Progenitor cell of endocrine pancreas (in vitro differentiated cells): ENCODE data around the gene SUPT20HL2. TPM values are rescaled to one million over a fixed set of nuclear protein-coding genes. Genes with fewer than 3 reads are reported as not detected.

Source experiments
- DNase-seq: peaks from one replicate; pipeline ENCODE4 v3.0.0; 2021; ENCODE audit warnings: low spot score; ENCODE audit not compliant: unreplicated experiment
- H3K27ac Mint-ChIP-seq: 2 replicates; pipeline ENCODE4 v1.8.0; 2021; ENCODE audit warnings: mild to moderate bottlenecking, moderate library complexity, mixed read lengths
- H3K27me3 Mint-ChIP-seq: 2 replicates; pipeline ENCODE4 v1.8.0; 2021; ENCODE audit warnings: mixed read lengths
- H3K36me3 Mint-ChIP-seq: 2 replicates; pipeline ENCODE4 v1.8.0; 2022; ENCODE audit warnings: mixed read lengths; ENCODE audit not compliant: insufficient read depth
- H3K4me1 Mint-ChIP-seq: 2 replicates; pipeline ENCODE4 v1.8.0; 2021; ENCODE audit warnings: low read depth, mixed read lengths
- H3K4me3 Mint-ChIP-seq: 2 replicates; pipeline ENCODE4 v1.8.0; 2021; ENCODE audit warnings: low read depth, mild to moderate bottlenecking, moderate library complexity, mixed read lengths
- H3K9me3 Mint-ChIP-seq: 2 replicates; pipeline ENCODE4 v1.8.0; 2021; ENCODE audit warnings: low read depth, mixed read lengths
- total RNA-seq: library from RNA; stranded (reverse); gene quantifications from 2 replicates; pipeline ENCODE4 v1.2.1, GENCODE V29; 2021
- TF ChIP-seq, protein P1 (sequence below): fragments of 200-600 bp; sonication (generic); IDR thresholded peaks from one replicate; pipeline ENCODE4 v1.5.0; 2021; ENCODE audit warnings: antibody characterized with exemption, mild to moderate bottlenecking; ENCODE audit not compliant: unreplicated experiment

Gene SUPT20HL2
- total RNA-seq, 1 donor from 2014 or later = not detected

DNA sequence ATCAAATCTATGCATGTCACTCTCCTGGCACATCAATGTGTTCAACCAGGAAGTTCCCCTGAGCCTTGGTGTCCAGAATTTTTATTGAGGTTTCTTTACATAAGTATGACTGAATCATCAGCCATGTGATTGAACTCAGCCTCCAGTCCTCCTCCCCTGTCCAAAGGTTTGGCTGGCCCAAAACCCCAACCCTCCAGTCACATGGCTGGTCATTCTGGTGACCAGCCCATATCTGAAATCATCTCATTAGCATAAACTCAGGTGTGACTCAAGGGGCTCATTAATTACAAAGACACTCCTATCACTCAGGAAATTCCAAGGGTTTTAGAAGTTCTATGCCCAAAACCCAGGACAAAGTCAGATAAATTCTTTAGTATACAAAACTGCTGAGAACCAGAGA lies 20.6 kb upstream of the SUPT20HL2 start:
- no peak overlapping the region for H3K27ac Mint-ChIP-seq
- H3K9me3 Mint-ChIP-seq = peaks cover 2% of the 10 kb centered on the region
- H3K4me3 Mint-ChIP-seq = no peak overlapping the region
- TF ChIP-seq, protein P1, sequence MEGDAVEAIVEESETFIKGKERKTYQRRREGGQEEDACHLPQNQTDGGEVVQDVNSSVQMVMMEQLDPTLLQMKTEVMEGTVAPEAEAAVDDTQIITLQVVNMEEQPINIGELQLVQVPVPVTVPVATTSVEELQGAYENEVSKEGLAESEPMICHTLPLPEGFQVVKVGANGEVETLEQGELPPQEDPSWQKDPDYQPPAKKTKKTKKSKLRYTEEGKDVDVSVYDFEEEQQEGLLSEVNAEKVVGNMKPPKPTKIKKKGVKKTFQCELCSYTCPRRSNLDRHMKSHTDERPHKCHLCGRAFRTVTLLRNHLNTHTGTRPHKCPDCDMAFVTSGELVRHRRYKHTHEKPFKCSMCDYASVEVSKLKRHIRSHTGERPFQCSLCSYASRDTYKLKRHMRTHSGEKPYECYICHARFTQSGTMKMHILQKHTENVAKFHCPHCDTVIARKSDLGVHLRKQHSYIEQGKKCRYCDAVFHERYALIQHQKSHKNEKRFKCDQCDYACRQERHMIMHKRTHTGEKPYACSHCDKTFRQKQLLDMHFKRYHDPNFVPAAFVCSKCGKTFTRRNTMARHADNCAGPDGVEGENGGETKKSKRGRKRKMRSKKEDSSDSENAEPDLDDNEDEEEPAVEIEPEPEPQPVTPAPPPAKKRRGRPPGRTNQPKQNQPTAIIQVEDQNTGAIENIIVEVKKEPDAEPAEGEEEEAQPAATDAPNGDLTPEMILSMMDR = no peak
- DNase-seq = no peak
- H3K27me3 Mint-ChIP-seq = no peaks in the 10 kb centered on the region
- no peaks in the 10 kb centered on the region for H3K4me1 Mint-ChIP-seq
- H3K36me3 Mint-ChIP-seq = no peaks in the 10 kb centered on the region

DNA sequence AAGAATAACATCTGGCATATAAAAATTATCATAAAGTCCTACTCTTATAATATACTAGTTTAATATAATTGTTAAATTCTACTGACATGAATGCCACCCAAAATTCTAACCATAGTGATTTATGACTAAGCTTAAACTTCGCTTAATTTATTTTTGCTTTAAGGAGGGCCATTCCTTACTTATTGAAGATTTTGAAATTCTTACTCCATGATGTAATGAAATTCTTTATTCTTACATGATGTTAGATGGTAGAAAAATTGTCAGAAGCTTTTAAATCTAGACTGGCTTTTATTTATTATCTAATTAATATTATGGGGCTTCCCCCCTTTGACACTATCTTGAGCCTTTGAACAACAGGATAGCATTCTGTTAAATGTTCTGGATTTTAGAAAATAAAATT lies 19.5 kb upstream of the SUPT20HL2 start:
- Mint-ChIP-seq H3K4me1 (no peaks in the 10 kb centered on the region), H3K27me3 (no peaks in the 10 kb centered on the region), H3K4me3 (no peak overlapping the region), H3K36me3 (no peaks in the 10 kb centered on the region), H3K9me3 (peaks cover 2% of the 10 kb centered on the region), H3K27ac (no peak overlapping the region)
- TF ChIP-seq, protein P1 = no peak
- DNase-seq = no peak

DNA sequence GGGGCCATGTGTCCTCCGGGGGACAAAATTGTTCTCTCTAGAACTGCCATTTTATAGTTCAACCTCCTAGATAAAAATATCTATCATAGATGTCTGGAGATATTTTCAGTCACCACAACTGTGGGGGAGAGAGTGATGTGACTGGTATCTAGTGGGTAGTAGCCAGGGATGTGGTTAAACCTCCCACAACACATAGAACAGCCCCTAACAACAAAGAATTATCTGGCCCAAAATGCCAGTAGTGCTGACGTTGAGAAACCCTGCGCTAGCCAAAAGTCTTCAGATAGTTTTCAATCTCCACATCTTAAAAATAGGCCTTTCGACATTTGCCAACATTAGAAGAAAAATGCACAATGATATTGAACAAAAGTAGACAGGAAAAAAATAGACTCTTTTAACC lies 19.0 kb upstream of the SUPT20HL2 start:
- Mint-ChIP-seq H3K27ac (no peak overlapping the region), H3K27me3 (no peaks in the 10 kb centered on the region), H3K9me3 (peaks cover 2% of the 10 kb centered on the region), H3K4me1 (no peaks in the 10 kb centered on the region), H3K4me3 (no peak overlapping the region), H3K36me3 (no peaks in the 10 kb centered on the region)
- TF ChIP-seq, protein P1 = no peak
- DNase-seq = no peak

DNA sequence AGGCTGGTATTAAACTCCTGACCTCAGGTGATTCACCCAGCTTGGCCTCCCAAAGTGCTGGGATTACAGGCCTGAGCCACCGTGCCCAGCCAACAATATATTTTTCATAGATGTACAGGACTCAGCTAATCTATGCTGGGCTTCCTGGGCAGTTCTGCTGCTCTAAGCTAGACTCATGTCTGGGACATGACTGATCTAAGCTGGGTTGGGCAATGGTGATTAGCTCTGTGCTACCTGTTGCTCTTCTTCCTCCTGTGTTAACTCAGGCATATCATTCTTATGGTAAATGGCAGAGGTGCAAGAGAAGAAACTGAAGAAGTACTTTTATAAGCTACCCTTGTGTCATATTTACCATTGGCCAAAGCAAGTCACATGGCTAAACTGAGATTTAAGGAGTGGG lies 11.4 kb upstream of the SUPT20HL2 start:
- TF ChIP-seq, protein P1 = no peak
- Mint-ChIP-seq H3K9me3 (no peaks in the 10 kb centered on the region), H3K4me1 (no peaks in the 10 kb centered on the region), H3K27me3 (no peaks in the 10 kb centered on the region), H3K36me3 (no peaks in the 10 kb centered on the region), H3K27ac (no peak overlapping the region), H3K4me3 (no peak overlapping the region)
- DNase-seq = no peak

DNA sequence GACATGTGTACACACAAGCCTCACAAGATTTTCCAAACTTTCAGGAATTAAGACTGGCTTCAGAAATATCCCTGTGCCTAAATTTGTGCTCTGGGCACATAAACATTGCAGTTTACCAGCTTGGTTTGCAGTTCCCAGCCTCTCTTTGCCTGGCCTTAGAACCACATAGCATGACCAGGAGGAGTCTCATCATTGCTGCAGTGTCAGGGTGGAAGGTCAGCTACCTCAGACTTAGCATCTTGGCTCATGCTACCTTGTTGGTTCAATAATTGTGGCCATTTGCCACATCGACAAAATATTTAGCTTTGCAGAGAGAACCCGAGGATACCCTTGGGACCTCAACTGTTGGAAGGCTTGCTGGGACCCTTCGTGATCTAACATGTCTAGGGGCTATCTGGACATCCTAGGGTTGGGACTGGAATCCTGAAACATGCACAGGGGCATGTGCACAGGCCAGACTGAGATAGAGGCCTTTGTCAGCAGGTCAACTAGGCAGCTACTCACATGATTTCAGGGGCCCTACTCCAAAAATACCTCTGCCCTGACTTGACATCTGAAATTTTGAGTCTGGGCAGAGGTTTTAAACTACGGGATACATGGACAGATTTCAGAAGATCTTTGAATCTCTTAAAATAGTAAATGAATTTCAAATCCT lies 8.0 kb upstream of the SUPT20HL2 start:
- TF ChIP-seq, protein P1 = no peak
- Mint-ChIP-seq H3K9me3 (no peaks in the 10 kb centered on the region), H3K27me3 (no peaks in the 10 kb centered on the region), H3K27ac (no peak overlapping the region), H3K4me3 (no peak overlapping the region), H3K4me1 (peaks cover 4% of the 10 kb centered on the region), H3K36me3 (no peaks in the 10 kb centered on the region)
- no peak for DNase-seq
